Hepatocyte (in vitro differentiated cells): Measurements from ENCODE around the gene NINJ2. TPM values are rescaled to one million over a fixed set of nuclear protein-coding genes. Genes with fewer than 3 reads are reported as not detected.

Source experiments
- DNase-seq: peaks from one replicate; pipeline ENCODE4 v3.0.0-alpha.2; 2016; ENCODE audit warnings: low spot score
- H2AFZ ChIP-seq: fragments of 200-600 bp; sonication (generic); 2 replicates; pipeline ENCODE4 v1.6.0; 2016; ENCODE audit warnings: antibody characterized with exemption, mild to moderate bottlenecking
- H3K27ac ChIP-seq: fragments of 200-600 bp; sonication (generic); 2 replicates; pipeline ENCODE4 v1.5.1; 2016; ENCODE audit warnings: mild to moderate bottlenecking
- H3K27me3 ChIP-seq: fragments of 200-600 bp; sonication (generic); 2 replicates; pipeline ENCODE4 v1.6.1; 2016
- H3K36me3 ChIP-seq: fragments of 200-600 bp; sonication (generic); replicated peaks from 2 replicates; pipeline ENCODE4 v1.5.1; 2016; ENCODE audit warnings: low read depth; ENCODE audit not compliant: insufficient read depth
- H3K4me1 ChIP-seq: fragments of 200-600 bp; sonication (generic); 2 replicates; pipeline ENCODE4 v1.5.1; 2016; ENCODE audit warnings: mild to moderate bottlenecking, moderate library complexity; ENCODE audit not compliant: insufficient read depth
- H3K4me2 ChIP-seq: fragments of 200-600 bp; sonication (generic); 2 replicates; pipeline ENCODE4 v1.6.0; 2016
- H3K4me3 ChIP-seq: fragments of 200-600 bp; sonication (generic); 2 replicates; pipeline ENCODE4 v1.5.1; 2016; ENCODE audit warnings: mild to moderate bottlenecking
- H3K79me2 ChIP-seq: fragments of 200-600 bp; sonication (generic); 2 replicates; pipeline ENCODE4 v1.6.0; 2017; ENCODE audit warnings: mild to moderate bottlenecking
- H3K9me2 ChIP-seq: fragments of 200-600 bp; sonication (generic); replicated peaks from 2 replicates; pipeline ENCODE4 v1.6.0; 2017; ENCODE audit warnings: mild to moderate bottlenecking; ENCODE audit not compliant: insufficient read depth
- H3K9me3 ChIP-seq: fragments of 200-600 bp; sonication (generic); 2 replicates; pipeline ENCODE4 v1.5.1; 2016; ENCODE audit warnings: low read depth, mild to moderate bottlenecking
- H4K20me1 ChIP-seq: fragments of 200-600 bp; sonication (generic); 2 replicates; pipeline ENCODE4 v1.6.0; 2016; ENCODE audit warnings: mild to moderate bottlenecking; ENCODE audit not compliant: insufficient read depth, poor library complexity, severe bottlenecking
- CTCF ChIP-seq: fragments of 200-600 bp; sonication (generic); IDR thresholded peaks from 2 replicates; pipeline ENCODE4 v1.5.1; 2016; ENCODE audit warnings: antibody characterized with exemption, mild to moderate bottlenecking; ENCODE audit not compliant: poor library complexity
- EZH2 ChIP-seq: fragments of 200-600 bp; sonication (generic); IDR thresholded peaks from 2 replicates; pipeline ENCODE4 v1.6.1; 2016; ENCODE audit warnings: antibody characterized with exemption, mild to moderate bottlenecking, borderline replicate concordance
- EZH2phosphoT487 ChIP-seq: fragments of 200-600 bp; sonication (generic); IDR thresholded peaks from one replicate; pipeline ENCODE4 v1.6.1; 2018; ENCODE audit warnings: antibody characterized with exemption, mild to moderate bottlenecking, low read depth, moderate library complexity; ENCODE audit not compliant: unreplicated experiment, severe bottlenecking
- WGBS: methylation state at CpG from one replicate; pipeline ENCODE4 v1.1.6; 2016; ENCODE audit warnings: low lambda C conversion rate; ENCODE audit errors: missing lambda C conversion rate; 5-methylcytosine and 5-hydroxymethylcytosine counted together
- polyA plus RNA-seq: library from polyadenylated mRNA; unstranded; fragments of >200 nt; fragmentation: Nextera tagmentation; extraction: Ambion mirVana; gene quantifications from 2 replicates; pipeline ENCODE4 v1.2.1, GENCODE V29; 2016
- total RNA-seq: library from RNA; depleted of rRNA; stranded (reverse); fragments of >200 nt; gene quantifications from 2 replicates; pipeline ENCODE4 v1.2.3, GENCODE V29; 2014

The NINJ2 gene
- total and polyA plus RNA-seq, 2 experiments from 2014 or later, result 0.70 to 2.1 TPM

GRCh38 chr12:588024-588322 is 75.3 kb downstream of the NINJ2 start:
- WGBS, result 90% methylated on average over 8 of the region's 10 CpGs

GRCh38 chr12:587132-588023 is 75.9 kb downstream of the NINJ2 start:
- Histone ChIP-seq H3K9me3 (no peaks in the 10 kb centered on the region), H3K27me3 (no peaks in the 10 kb centered on the region), H3K9me2 (no peaks in the 10 kb centered on the region), H3K79me2 (no peaks in the 10 kb centered on the region), H2AFZ (no peak overlapping the region), H3K4me2 (no peak overlapping the region), H3K27ac (no peak overlapping the region), H4K20me1 (no peaks in the 10 kb centered on the region), H3K36me3 (no peaks in the 10 kb centered on the region), H3K4me1 (no peaks in the 10 kb centered on the region), H3K4me3 (no peak overlapping the region)
- TF ChIP-seq EZH2 (no peak), EZH2phosphoT487 (no peak), CTCF (no peak)
- WGBS, result 89% methylated on average over 18 of the region's 18 CpGs
- no peak for DNase-seq

More at GRCh38 chr12:588024-588322, 75.3 kb downstream of the NINJ2 start:
- Histone ChIP-seq H3K4me2 (no peak overlapping the region), H3K9me3 (no peaks in the 10 kb centered on the region), H3K79me2 (no peaks in the 10 kb centered on the region), H3K27ac (no peak overlapping the region), H3K4me1 (no peaks in the 10 kb centered on the region), H3K36me3 (no peaks in the 10 kb centered on the region), H3K4me3 (no peak overlapping the region), H4K20me1 (no peaks in the 10 kb centered on the region), H3K27me3 (no peaks in the 10 kb centered on the region), H2AFZ (no peak overlapping the region), H3K9me2 (no peaks in the 10 kb centered on the region)
- TF ChIP-seq EZH2 (no peak), CTCF (no peak), EZH2phosphoT487 (no peak)
- DNase-seq, result no peak

GRCh38 chr12:586318-587071 is 76.8 kb downstream of the NINJ2 start:
- Histone ChIP-seq H4K20me1 (no peaks in the 10 kb centered on the region), H3K9me2 (no peaks in the 10 kb centered on the region), H3K79me2 (no peaks in the 10 kb centered on the region), H3K36me3 (no peaks in the 10 kb centered on the region), H3K4me3 (no peak overlapping the region), H3K27me3 (no peaks in the 10 kb centered on the region), H3K27ac (peak overlapping the region; percentile 51), H3K4me1 (no peaks in the 10 kb centered on the region), H2AFZ (no peak overlapping the region), H3K4me2 (no peak overlapping the region), H3K9me3 (no peaks in the 10 kb centered on the region)
- 85% methylated on average over 16 of the region's 16 CpGs for WGBS
- TF ChIP-seq CTCF, result no peak
- TF ChIP-seq EZH2, result no peak
- no peak for TF ChIP-seq EZH2phosphoT487
- no peak for DNase-seq
